LNCaP clone FGC (cell line): ENCODE data around the gene WNK1.
"Not testable (repeated sequence)": the region's sequence is repeated elsewhere in the genome, so short reads cannot be mapped to it uniquely, and the experiment has no call there.

Experiments used
- DNase-seq: peaks from one replicate; pipeline ENCODE4 v3.0.0-alpha.2; 2011; ENCODE audit warnings: low read depth
- H3K4me3 ChIP-seq: 2 replicates; pipeline ENCODE4 v1.5.1; 2011; ENCODE audit warnings: mild to moderate bottlenecking, low read depth, low read length, control low read depth
- TF ChIP-seq, protein P1 (sequence below): IDR thresholded peaks from 2 replicates; pipeline ENCODE4 v1.5.1; 2012; ENCODE audit warnings: mild to moderate bottlenecking; ENCODE audit not compliant: control insufficient read depth, insufficient read depth; ENCODE audit errors: extremely low read depth

WNK1 gene

DNA sequence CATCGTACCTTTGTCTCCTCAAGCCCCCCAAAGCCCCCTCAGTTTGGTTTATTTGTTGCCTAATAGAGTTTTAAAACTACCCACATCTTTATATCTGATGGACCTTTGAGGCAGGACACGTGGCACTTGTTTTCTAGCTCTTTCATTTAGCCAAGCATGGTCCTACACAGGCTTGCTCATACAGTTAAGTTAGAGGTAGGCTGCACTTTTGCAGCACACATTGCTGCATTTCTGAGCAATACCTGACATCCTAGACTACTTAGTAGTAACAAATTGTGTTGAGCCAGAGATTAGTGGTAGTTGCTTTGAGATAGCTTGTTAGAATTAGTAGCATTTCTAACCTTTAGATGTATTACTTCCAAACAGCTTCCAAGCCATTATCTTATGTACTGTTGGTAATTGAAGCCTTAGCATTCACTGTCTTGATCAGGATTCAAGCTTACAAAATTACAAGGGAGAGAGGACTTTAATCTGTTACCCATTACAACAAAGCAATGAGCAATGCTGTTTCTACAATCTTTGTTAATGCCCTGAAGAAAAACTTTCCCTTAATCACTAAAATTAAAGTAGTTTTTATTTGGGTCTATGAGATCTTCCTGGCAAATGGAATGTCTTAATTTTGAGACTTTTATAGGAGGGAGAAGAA, 96.6 kb downstream of the WNK1 start:
- no peak for DNase-seq
- no peak overlapping the region for H3K4me3 ChIP-seq
- TF ChIP-seq, protein P1, sequence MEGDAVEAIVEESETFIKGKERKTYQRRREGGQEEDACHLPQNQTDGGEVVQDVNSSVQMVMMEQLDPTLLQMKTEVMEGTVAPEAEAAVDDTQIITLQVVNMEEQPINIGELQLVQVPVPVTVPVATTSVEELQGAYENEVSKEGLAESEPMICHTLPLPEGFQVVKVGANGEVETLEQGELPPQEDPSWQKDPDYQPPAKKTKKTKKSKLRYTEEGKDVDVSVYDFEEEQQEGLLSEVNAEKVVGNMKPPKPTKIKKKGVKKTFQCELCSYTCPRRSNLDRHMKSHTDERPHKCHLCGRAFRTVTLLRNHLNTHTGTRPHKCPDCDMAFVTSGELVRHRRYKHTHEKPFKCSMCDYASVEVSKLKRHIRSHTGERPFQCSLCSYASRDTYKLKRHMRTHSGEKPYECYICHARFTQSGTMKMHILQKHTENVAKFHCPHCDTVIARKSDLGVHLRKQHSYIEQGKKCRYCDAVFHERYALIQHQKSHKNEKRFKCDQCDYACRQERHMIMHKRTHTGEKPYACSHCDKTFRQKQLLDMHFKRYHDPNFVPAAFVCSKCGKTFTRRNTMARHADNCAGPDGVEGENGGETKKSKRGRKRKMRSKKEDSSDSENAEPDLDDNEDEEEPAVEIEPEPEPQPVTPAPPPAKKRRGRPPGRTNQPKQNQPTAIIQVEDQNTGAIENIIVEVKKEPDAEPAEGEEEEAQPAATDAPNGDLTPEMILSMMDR = no peak

DNA sequence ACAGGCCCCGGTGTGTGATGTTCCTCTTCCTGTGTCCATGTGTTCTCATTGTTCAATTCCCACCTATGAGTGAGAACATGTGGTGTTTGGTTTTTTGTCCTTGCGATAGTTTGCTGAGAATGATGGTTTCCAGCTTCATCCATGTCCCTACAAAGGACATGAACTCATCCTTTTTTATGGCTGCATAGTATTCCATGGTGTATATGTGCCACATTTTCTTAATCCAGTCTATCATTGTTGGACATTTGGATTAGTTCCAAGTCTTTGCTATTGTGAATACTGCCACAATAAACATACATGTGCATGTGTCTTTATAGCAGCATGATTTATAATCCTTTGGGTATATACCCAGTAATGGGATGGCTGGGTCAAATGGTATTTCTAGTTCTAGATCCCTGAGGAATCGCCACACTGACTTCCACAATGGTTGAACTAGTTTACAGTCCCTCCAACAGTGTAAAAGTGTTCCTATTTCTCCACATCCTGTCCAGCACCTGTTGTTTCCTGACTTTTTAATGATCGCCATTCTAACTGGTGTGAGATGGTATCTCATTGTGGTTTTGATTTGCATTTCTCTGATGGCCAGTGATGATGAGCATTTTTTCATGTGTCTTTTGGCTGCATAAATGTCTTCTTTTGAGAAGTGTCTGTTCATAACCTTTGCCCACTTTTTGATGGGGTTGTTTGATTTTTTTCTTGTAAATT, 97.5 kb downstream of the WNK1 start:
- not testable (repeated sequence) for DNase-seq, H3K4me3 ChIP-seq

DNA sequence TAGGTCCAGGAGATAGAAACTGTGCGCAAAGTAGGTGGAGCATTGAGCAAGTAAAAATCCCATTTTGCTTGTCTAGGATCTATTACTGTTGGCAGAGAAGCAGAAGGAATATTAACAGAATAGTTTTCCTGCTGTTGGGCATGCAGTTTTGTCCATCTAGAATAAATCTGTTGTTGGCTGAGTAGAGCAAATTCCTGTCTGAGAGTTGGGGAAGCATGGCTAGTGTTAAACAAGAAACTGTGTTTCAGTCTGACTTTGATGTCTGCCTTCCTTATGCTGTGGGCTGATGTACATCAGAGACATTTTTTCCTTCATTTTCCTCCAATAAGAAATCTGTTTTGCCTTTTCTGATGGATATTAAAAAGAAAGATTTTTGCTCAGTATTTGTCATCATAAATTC, 99.0 kb downstream of the WNK1 start:
- no peak for DNase-seq
- no peak overlapping the region for H3K4me3 ChIP-seq
- TF ChIP-seq, protein P1 = no peak

DNA sequence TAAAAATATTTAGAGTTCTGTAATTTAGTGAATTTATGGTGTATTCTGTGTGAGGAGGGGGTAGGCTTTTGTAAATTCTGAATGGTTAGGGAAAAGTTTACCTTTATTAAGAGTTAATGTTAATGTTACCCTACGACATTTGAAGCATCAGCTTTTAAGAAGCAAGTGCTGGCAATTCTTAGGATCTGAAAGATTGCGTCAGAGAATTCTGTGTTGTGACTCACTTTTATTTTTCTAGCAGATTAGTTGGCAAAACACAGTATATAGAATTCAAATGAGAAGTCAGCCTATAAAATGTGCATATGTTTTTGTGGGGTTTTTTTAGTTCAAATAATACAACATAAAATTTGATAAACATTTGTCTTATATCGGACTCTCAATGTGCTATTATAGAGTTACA, 99.5 kb downstream of the WNK1 start:
- DNase-seq = no peak
- H3K4me3 ChIP-seq = no peak overlapping the region
- TF ChIP-seq, protein P1 = no peak

DNA sequence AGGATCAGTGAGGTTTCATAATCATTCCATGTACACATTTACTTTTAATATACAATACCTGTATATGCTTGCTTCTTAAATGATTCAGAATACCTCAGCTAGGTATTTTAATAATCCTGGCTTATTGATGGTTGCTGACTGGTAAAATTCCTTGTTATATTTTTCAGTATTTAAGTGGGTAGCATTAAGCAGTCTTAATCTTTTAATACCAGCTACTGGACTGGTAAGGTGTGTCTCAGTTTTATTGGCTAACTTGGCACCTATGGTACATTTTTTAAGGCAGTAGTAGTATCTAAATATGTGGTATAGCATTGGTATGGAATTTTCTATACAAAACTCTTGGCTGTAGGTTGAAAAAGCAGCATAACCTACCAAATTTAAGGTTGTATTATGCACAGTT, 100.5 kb downstream of the WNK1 start:
- H3K4me3 ChIP-seq = no peak overlapping the region
- DNase-seq = peak; percentile 22
- TF ChIP-seq, protein P1 = no peak

DNA sequence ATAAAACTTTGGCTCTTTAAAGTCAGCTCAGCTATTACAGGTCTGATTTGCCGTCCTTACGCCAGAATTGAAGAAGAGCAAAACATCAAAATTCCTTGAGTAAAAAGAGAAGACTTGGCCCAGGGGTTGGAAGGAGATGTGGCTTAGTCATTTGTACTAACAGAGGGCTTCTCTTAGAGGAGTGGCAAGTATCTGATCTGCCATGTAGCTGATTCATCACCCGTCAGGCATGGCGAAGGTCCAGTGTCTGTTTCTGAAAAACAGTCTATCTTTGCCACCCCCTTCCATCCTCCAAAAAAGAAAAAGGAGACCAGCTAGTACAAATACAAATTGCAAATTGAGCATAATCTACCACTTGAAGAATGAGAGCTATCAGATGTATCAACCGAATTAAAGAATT, 105.2 kb downstream of the WNK1 start:
- TF ChIP-seq, protein P1 = no peak
- H3K4me3 ChIP-seq = no peak overlapping the region
- no peak for DNase-seq

DNA sequence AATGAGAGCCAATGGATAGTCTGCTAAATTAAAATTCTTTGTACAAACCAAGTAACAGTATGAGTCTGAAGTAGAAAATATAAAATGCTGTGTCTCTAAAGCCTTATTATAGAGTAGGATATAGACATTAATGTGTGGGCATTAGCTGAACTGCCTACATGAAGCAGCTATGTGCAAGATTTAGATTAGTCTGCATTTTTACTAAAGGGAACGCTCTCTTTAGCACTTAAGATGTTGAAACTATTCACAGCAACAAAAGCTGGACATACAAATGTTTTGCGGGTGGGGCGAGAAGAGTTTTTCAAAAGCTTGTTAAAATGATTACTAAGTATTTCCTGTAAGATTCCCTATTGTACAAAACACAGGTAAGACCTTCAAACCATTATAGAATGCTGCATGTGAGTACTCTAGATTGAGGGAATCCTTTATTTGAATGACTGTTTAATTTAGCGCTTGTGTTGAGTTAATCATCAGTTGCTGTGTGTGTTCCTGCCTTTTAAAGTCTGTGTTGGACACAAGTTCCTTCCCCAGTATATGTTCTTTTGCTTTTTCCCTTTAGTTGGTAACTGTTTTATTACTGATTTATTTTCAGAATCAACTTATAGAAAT, 110.0 kb downstream of the WNK1 start:
- no peak for DNase-seq
- H3K4me3 ChIP-seq = no peak overlapping the region
- TF ChIP-seq, protein P1 = no peak
